HepG2 (cell line): ENCODE measurements around the gene MAP2K5. TPM values are rescaled to one million over a fixed set of nuclear protein-coding genes. Genes with fewer than 3 reads are reported as not detected.

Experiments
- CEBPB ChIP-seq: IDR thresholded peaks from 2 replicates; pipeline ENCODE4 v1.6.1; 2011; ENCODE audit warnings: low read depth, low read length, improper control_type of control experiment, borderline replicate concordance
- CTCF ChIP-seq: sonication (generic); formaldehyde crosslinking; IDR thresholded peaks from 2 replicates; pipeline ENCODE4 v1.5.0; 2020; ENCODE audit warnings: mild to moderate bottlenecking, missing genetic modification reagents, moderate library complexity
- ELK4 ChIP-seq: sonication (generic); formaldehyde crosslinking; IDR thresholded peaks from 2 replicates; pipeline ENCODE4 v1.9.0; 2021; ENCODE audit warnings: missing genetic modification reagents, borderline replicate concordance
- HIC2 ChIP-seq: sonication (generic); formaldehyde crosslinking; IDR thresholded peaks from 2 replicates; pipeline ENCODE4 v1.9.0; 2022; ENCODE audit warnings: low read depth, missing genetic modification reagents
- KIAA2018 ChIP-seq: sonication (generic); formaldehyde crosslinking; IDR thresholded peaks from 2 replicates; pipeline ENCODE4 v1.5.0; 2020; ENCODE audit warnings: mild to moderate bottlenecking, missing genetic modification reagents, borderline replicate concordance
- KLF15 ChIP-seq: sonication (generic); formaldehyde crosslinking; IDR thresholded peaks from 2 replicates; pipeline ENCODE4 v1.8.1; 2023; ENCODE audit warnings: borderline replicate concordance, mild to moderate bottlenecking, inconsistent platforms, missing genetic modification reagents, mixed read lengths
- KLF16 ChIP-seq, 2 experiments: sonication (generic) in 1 of 2; formaldehyde crosslinking in 1 of 2; IDR thresholded peaks; 2 replicates each; pipeline versions ENCODE4 v1.6.1 to v1.8.0; 2016 to 2023; ENCODE audit warnings: missing genetic modification reagents in 2 of 2, missing compliant biosample characterization in 1 of 2
- NFYC ChIP-seq: IDR thresholded peaks from 2 replicates; pipeline ENCODE4 v1.6.1; 2016; ENCODE audit warnings: missing genetic modification reagents, missing compliant biosample characterization
- SOX6 ChIP-seq, 2 experiments: fragments of 450-650 bp in 1 of 2; sonication (generic) in 1 of 2; formaldehyde crosslinking in 1 of 2; IDR thresholded peaks; 2 replicates each; pipeline versions ENCODE4 v1.4.0 to v1.6.1; 2017 to 2020; ENCODE audit warnings: antibody characterized with exemption in 1 of 2, mild to moderate bottlenecking in 1 of 2, missing genetic modification reagents in 1 of 2
- SRSF1 ChIP-seq: fragments of 200-400 bp; formaldehyde crosslinking; optimal IDR thresholded peaks from 2 replicates; pipeline ENCODE3; 2017; ENCODE audit warnings: mild to moderate bottlenecking, low read depth, low read length, moderate library complexity
- TARDBP ChIP-seq: sonication (generic); formaldehyde crosslinking; IDR thresholded peaks from 2 replicates; pipeline ENCODE4 v1.8.0; 2022; ENCODE audit warnings: mild to moderate bottlenecking, missing genetic modification reagents
- ZNF17 ChIP-seq: sonication (generic); formaldehyde crosslinking; IDR thresholded peaks from 2 replicates; pipeline ENCODE4 v1.5.0; 2020; ENCODE audit warnings: mild to moderate bottlenecking, missing genetic modification reagents
- ZNF598 ChIP-seq: sonication (generic); formaldehyde crosslinking; IDR thresholded peaks from 2 replicates; pipeline ENCODE4 v1.5.1; 2020; ENCODE audit warnings: mild to moderate bottlenecking, missing genetic modification reagents, borderline replicate concordance
- polyA plus RNA-seq, 8 experiments: library from polyadenylated mRNA; depleted of rRNA in 3 of 8; stranded (reverse) in 7 of 8; unstranded in 1 of 8; fragments of >200 nt; fragmentation: Illumina TruSeq in 4 of 8; extraction: Trizol in 4 of 8; gene quantifications; 2 replicates each; pipeline versions ENCODE4 v1.2.1 to v1.2.3, GENCODE V29; 2011 to 2016; ENCODE audit warnings: low read depth in 4 of 8, missing spikeins in 1 of 8, mixed read lengths in 1 of 8; ENCODE audit not compliant: insufficient read depth in 1 of 8
- total RNA-seq, 5 experiments: library from RNA; depleted of rRNA; stranded (reverse); fragments of >200 nt; fragmentation: Illumina TruSeq; extraction: Trizol; gene quantifications; 2 replicates each; pipeline ENCODE4 v1.2.3, GENCODE V29; 2016; ENCODE audit warnings: low read depth in 1 of 5

The MAP2K5 gene
- total and polyA plus RNA-seq, 2 of the 13 experiments (the other 11 are each of a cell fraction or from before 2014, with no cell fraction given): 4.0 to 4.3 TPM

GRCh38 chr15:67521783-67522568 lies 20.5 kb upstream of the MAP2K5 start (continued):
- TF ChIP-seq ZNF17 (no peak), SRSF1 (no peak), KIAA2018 (0 out of 2 replicates have a peak, but pooled peaks have one; percentile 8), HIC2 (0 out of 2 replicates have a peak, but pooled peaks have one; percentile 1), CTCF (CRISPR knock-in tag) (0 out of 2 replicates have a peak, but pooled peaks have one; percentile 9), ELK4 (CRISPR knock-in tag) (no peak), TARDBP (CRISPR knock-in tag) (0 out of 2 replicates have a peak, but pooled peaks have one; percentile 5), CEBPB (peak; percentile 81), SOX6 (IDR thresholded peaks at IDR 0.05) (no peak), SOX6 (CRISPR knock-in tag; IDR thresholded peaks at IDR 0.05) (peak; percentile 26; the same call in 1 of the 2 replicates), NFYC (CRISPR knock-in tag) (0 out of 2 replicates have a peak, but pooled peaks have one; percentile 7), KLF15 (CRISPR knock-in tag) (no peak), ZNF598 (peak; percentile 77; the same call in 1 of the 2 replicates), KLF16 (CRISPR knock-in tag; IDR thresholded peaks at IDR 0.05) (peak in 1 of 2 experiments; percentile 33; a peak in 1 of 4 replicates)
- TF ChIP-seq, all 625 proteins: peak for 40
